Urinary bladder (tissue), 4 donors: Measurements from ENCODE around the gene CCT2. TPM values are rescaled to one million over a fixed set of nuclear protein-coding genes. Genes with fewer than 3 reads are reported as not detected.

Experiments used
- DNase-seq: peaks from one replicate; pipeline ENCODE4 v3.0.0-alpha.2; 2015; ENCODE audit errors: extremely low spot score
- H3K27ac ChIP-seq: one replicate; pipeline ENCODE4 v1.5.1; 2013; ENCODE audit warnings: low read depth, mild to moderate bottlenecking, moderate library complexity
- H3K36me3 ChIP-seq: one replicate; pipeline ENCODE4 v1.6.1; 2013; ENCODE audit warnings: mild to moderate bottlenecking, moderate library complexity; ENCODE audit not compliant: insufficient read depth
- H3K4me1 ChIP-seq: one replicate; pipeline ENCODE4 v1.6.1; 2013; ENCODE audit warnings: mild to moderate bottlenecking, moderate library complexity; ENCODE audit not compliant: insufficient read depth
- H3K4me3 ChIP-seq: one replicate; pipeline ENCODE4 v1.5.1; 2013; ENCODE audit warnings: low read depth, low read length
- WGBS: extraction: QIAGEN DNeasy Blood & Tissue Kit; methylation state at CpG from one replicate; pipeline ENCODE4 v1.1.7; 2013; 5-methylcytosine and 5-hydroxymethylcytosine counted together
- polyA plus RNA-seq: library from polyadenylated mRNA; stranded (reverse); fragments of 200-250 nt; gene quantifications from one replicate; pipeline ENCODE4 v1.2.3, GENCODE V29; 2013
- total RNA-seq: library from RNA; depleted of rRNA; stranded (reverse); fragments of >200 nt; gene quantifications from one replicate; pipeline ENCODE4 v1.2.3, GENCODE V29; 2014
- donor health status: healthy with polysubstance abuse.
- donor health status: healthy.

CCT2 gene
- total and polyA plus RNA-seq, 2 donors, result 88.8 to 206 TPM

- Histone ChIP-seq H3K4me1 (no peaks in the 10 kb centered on the region), H3K36me3 (peaks cover 6% of the 10 kb centered on the region), H3K4me3 (no peak overlapping the region), H3K27ac (no peak overlapping the region)
- no peak for DNase-seq
- 93% methylated on average over 10 of the region's 10 CpGs for WGBS
Observed at GRCh38 chr12:69570000-69570516, 15.2 kb upstream of the CCT2 start.

- Histone ChIP-seq H3K36me3 (peaks cover 6% of the 10 kb centered on the region), H3K27ac (no peak overlapping the region)
- peak; percentile 10 for DNase-seq
Observed at GRCh38 chr12:69570545-69571399, 14.5 kb upstream of the CCT2 start.

GRCh38 chr12:69575346-69575745, 9.9 kb upstream of the CCT2 start:
- Histone ChIP-seq H3K36me3 (peaks cover 6% of the 10 kb centered on the region), H3K4me1 (no peaks in the 10 kb centered on the region), H3K27ac (no peak overlapping the region), H3K4me3 (no peak overlapping the region)
- WGBS, result 95% methylated on average over 3 of the region's 3 CpGs
- DNase-seq, result no peak

More at GRCh38 chr12:69570545-69571399, 14.5 kb upstream of the CCT2 start:
- Histone ChIP-seq H3K4me1 (no peaks in the 10 kb centered on the region), H3K4me3 (no peak overlapping the region)
- 42% methylated on average over 6 of the region's 6 CpGs for WGBS

DNA sequence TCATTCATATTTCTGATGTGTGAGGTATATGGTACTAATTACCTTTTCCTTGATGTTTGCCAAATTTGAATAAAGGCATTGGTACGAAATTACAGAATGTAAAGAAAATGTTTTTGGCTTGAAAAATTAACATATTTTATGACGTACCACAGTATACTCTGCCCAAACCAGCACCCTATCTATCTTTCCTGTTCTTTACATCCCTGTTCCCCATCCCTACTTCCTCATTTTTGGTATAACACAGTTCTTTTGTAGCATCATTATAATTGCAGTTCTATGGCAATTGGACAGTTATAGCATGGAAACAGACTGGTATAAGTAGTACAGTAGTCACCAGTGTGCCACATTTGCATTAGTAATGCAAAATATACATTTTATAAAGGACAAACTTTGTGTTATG, 7.0 kb upstream of the CCT2 start:
- H3K27ac ChIP-seq, result no peak overlapping the region
- H3K4me1 ChIP-seq, result no peaks in the 10 kb centered on the region
- no peaks in the 10 kb centered on the region for H3K36me3 ChIP-seq
- no peak for DNase-seq
- 85% methylated on average over 2 of the region's 2 CpGs for WGBS
- H3K4me3 ChIP-seq, result no peak overlapping the region

DNA sequence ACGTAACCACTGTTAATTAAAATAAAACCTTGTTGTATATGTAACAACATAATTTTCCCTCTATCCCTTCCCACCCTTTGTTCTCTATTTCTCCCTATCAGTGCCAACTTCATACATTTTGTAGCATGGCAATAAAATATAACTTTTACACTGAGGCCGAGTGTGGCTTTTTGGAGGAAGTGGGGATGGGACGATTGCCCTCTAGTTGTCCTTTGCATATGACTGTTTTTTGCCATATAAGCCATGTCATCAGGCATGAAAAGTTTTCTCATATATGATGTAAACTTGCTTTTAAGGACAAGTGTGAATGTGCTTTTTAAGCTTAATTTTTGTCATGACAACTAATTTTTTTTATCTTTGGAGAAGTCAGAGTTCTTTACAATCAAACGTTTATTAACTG, 6.2 kb upstream of the CCT2 start:
- Histone ChIP-seq H3K36me3 (no peaks in the 10 kb centered on the region), H3K4me3 (no peak overlapping the region), H3K27ac (no peak overlapping the region), H3K4me1 (no peaks in the 10 kb centered on the region)
- no peak for DNase-seq
- 79% methylated on average over 4 of the region's 4 CpGs for WGBS

- H3K4me3 ChIP-seq, result no peak overlapping the region
- WGBS, result 98% methylated on average over 1 of the region's 1 CpG
- H3K27ac ChIP-seq, result no peak overlapping the region
- H3K36me3 ChIP-seq, result no peaks in the 10 kb centered on the region
- no peaks in the 10 kb centered on the region for H3K4me1 ChIP-seq
- no peak for DNase-seq
Observed at GRCh38 chr12:69580074-69580473, 5.2 kb upstream of the CCT2 start.

GRCh38 chr12:69583203-69583602, 2.1 kb upstream of the CCT2 start:
- no peak for DNase-seq
- Histone ChIP-seq H3K27ac (no peak overlapping the region), H3K36me3 (no peaks in the 10 kb centered on the region), H3K4me3 (no peak overlapping the region), H3K4me1 (no peaks in the 10 kb centered on the region)

- H3K4me1 ChIP-seq, result no peaks in the 10 kb centered on the region
- DNase-seq, result no peak
- no peak overlapping the region for H3K4me3 ChIP-seq
- H3K36me3 ChIP-seq, result peaks cover 10% of the 10 kb centered on the region
- no peak overlapping the region for H3K27ac ChIP-seq
- WGBS, result 91% methylated on average over 4 of the region's 4 CpGs
Observed at GRCh38 chr12:69588527-69588926, 3.3 kb downstream of the CCT2 start.

DNA sequence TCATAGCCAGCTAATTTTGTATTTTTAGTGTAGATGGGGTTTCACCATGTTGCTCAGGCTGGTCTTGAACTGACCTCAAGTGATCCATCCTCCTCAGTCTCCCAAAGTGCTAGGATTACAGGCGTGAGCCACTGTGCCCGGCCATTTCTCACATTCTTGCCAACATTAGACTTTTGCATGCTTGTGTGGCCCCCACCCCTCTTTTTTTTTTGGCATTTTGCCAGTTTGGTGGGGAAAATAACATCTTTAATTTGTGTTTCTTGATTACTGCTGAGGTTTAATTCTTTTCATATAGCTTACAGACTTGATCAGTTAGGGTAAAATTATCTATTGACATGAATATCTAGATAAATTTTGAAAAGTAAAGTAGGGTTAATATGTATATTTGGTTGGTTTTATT, 3.8 kb downstream of the CCT2 start:
- no peak for DNase-seq
- Histone ChIP-seq H3K27ac (no peak overlapping the region), H3K36me3 (peaks cover 10% of the 10 kb centered on the region), H3K4me1 (no peaks in the 10 kb centered on the region), H3K4me3 (no peak overlapping the region)
- 88% methylated on average over 2 of the region's 2 CpGs for WGBS

DNA sequence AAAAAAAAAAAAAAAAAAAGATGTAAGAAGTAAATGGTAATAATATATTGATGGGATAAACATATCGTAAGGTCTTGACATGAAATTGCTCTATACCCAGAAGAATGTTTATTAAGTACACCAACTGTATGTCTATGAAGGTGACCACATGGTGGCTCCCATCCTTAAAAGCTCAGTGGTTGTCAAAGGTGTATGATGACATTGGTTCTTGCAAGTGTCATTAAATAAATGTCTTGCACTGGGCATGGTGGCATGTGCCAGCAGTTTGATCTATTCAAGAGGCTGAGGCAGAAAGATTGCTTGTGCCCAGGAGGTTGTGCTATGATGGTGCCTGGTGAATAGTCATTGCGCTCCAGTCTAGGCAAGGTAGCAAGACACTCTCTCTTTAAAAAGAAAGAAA, 10.4 kb downstream of the CCT2 start:
- Histone ChIP-seq H3K4me1 (no peaks in the 10 kb centered on the region), H3K36me3 (peaks cover 17% of the 10 kb centered on the region), H3K27ac (no peak overlapping the region), H3K4me3 (no peak overlapping the region)
- no peak for DNase-seq
- 97% methylated on average over 2 of the region's 2 CpGs for WGBS

GRCh38 chr12:69598174-69598753, 13.0 kb downstream of the CCT2 start:
- no peak for DNase-seq
- no peak overlapping the region for H3K27ac ChIP-seq
- WGBS, result 59% methylated on average over 4 of the region's 4 CpGs
- H3K36me3 ChIP-seq, result peaks cover 13% of the 10 kb centered on the region
- no peak overlapping the region for H3K4me3 ChIP-seq
- H3K4me1 ChIP-seq, result no peaks in the 10 kb centered on the region

DNA sequence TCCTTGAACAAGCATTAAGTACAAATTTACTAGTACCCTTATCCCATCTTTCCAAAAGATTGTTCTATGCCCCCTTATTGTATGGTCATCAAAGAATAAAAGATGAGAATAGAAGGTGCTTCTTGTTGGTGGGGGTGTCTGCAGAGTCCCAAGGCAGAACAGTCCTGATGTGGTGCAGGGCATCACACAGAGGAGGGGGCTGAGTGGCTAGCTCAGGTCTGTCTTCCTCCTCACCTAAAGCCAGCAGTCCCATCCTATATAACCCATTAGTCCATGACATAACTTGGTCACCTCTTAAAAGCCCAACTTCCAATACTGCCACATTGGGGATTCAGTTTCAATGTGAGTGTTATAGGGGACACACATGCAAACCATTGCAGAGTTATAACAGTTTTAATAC, 15.5 kb downstream of the CCT2 start:
- H3K27ac ChIP-seq, result no peak overlapping the region
- H3K4me1 ChIP-seq, result no peaks in the 10 kb centered on the region
- H3K36me3 ChIP-seq, result peaks cover 5% of the 10 kb centered on the region
- no peak for DNase-seq
- H3K4me3 ChIP-seq, result no peak overlapping the region

DNA sequence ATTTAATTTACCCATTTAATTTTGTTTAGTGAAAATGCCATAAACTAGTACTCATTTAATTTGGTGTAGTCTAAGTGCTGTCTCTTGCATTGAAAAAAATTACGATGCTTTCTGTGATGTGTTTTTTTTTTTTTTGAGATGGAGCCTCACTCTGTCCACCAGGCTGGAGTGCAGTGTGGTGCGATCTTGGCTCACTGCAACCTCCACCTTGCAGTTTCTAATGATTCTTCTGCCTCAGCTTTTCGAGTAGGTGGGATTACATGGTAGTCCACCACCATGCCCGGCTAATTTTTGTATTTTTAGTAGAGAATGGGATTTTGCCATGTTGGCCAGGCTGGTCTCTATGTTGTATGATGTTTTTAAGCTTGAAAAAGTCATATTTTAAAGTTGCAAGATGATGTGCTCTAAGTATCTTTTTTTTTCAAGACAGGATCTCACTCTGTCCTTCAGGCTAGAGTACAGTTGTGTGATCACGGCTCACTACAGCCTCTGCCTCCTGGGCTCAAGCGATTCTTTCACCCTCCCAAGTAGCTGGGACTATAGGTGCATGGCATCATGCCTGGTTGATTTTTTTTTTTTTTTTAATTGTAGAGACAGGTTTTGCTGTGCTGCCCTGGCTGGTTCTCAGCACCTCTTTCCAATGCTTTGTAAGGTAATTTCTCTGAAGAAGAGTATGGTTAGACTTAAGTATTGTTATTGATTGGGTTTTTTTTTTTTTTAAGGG, 16.9 kb downstream of the CCT2 start:
- Histone ChIP-seq H3K36me3 (peaks cover 4% of the 10 kb centered on the region), H3K4me3 (no peak overlapping the region), H3K27ac (no peak overlapping the region), H3K4me1 (no peaks in the 10 kb centered on the region)
- 90% methylated on average over 6 of the region's 6 CpGs for WGBS
- DNase-seq, result no peak

GRCh38 chr12:69602954-69603353, 17.7 kb downstream of the CCT2 start:
- H3K4me3 ChIP-seq, result no peak overlapping the region
- peaks cover 3% of the 10 kb centered on the region for H3K36me3 ChIP-seq
- H3K4me1 ChIP-seq, result no peaks in the 10 kb centered on the region
- H3K27ac ChIP-seq, result no peak overlapping the region
- DNase-seq, result no peak
